ENCODE measurements around the gene PLGRKT. TPM values are rescaled to one million over a fixed set of nuclear protein-coding genes. Genes with fewer than 3 reads are reported as not detected.

The PLGRKT gene
- total and polyA plus RNA-seq, 2 donors (not counting 1 experiment from before 2014, with no cell fraction given): 17.3 to 21.6 TPM

DNA sequence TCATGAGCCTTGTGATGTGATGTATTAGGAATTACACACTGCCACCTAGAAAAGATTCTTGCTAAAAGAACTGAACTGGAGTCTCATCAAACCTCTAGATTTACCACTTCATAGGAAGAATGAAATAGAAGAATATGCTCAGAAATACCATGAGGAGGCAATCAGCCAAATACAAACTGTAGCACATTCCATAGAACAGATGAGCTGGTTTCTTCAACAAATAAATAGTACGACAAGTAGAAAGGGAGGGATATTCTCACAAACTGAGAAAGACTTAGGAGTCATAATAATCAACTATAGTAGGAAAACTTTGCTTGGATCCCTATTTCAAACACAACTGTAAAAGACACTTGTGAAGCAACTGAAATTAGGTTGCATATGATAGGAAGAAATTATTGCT is 15.4 kb downstream of the PLGRKT start:
- Histone ChIP-seq H3K4me1 (ENCODE audit: control insufficient read depth, extremely low read depth, insufficient read depth, low read length) (no peaks in the 10 kb centered on the region), H3K36me3 (ENCODE audit: control insufficient read depth, insufficient read depth, low read length) (no peaks in the 10 kb centered on the region), H3K4me2 (ENCODE audit: extremely low read depth, insufficient read depth, low read length) (no peak overlapping the region), H2AFZ (ENCODE audit: low read length) (no peak overlapping the region), H3K9me3 (ENCODE audit: control insufficient read depth, insufficient read depth, low read depth, low read length) (no peaks in the 10 kb centered on the region), H3K27me3 (ENCODE audit: control insufficient read depth, insufficient read depth, low read length) (no peaks in the 10 kb centered on the region), H3K79me2 (ENCODE audit: control insufficient read depth, insufficient read depth, low read length) (no peaks in the 10 kb centered on the region), H4K20me1 (ENCODE audit: control insufficient read depth, extremely low read depth, insufficient read depth, low read length) (no peaks in the 10 kb centered on the region), H3K27ac (ENCODE audit: insufficient read depth, low read length) (no peak overlapping the region), H3K4me3 (replicated peaks in 1 of 4; ENCODE audit: control extremely low read depth in 1 of 4, insufficient read depth in 1 of 4, low read depth in 3 of 4, low read length in 4 of 4) (no peak overlapping the region), H3K9ac (ENCODE audit: insufficient read depth, low read length) (no peak overlapping the region)
- no peak for DNase-seq (ENCODE audit: low read depth in 2 of 2)
- TF ChIP-seq EZH2 (IDR thresholded peaks at IDR 0.05; ENCODE audit: low read length, missing control alignments): no peak
- TF ChIP-seq, protein P1, sequence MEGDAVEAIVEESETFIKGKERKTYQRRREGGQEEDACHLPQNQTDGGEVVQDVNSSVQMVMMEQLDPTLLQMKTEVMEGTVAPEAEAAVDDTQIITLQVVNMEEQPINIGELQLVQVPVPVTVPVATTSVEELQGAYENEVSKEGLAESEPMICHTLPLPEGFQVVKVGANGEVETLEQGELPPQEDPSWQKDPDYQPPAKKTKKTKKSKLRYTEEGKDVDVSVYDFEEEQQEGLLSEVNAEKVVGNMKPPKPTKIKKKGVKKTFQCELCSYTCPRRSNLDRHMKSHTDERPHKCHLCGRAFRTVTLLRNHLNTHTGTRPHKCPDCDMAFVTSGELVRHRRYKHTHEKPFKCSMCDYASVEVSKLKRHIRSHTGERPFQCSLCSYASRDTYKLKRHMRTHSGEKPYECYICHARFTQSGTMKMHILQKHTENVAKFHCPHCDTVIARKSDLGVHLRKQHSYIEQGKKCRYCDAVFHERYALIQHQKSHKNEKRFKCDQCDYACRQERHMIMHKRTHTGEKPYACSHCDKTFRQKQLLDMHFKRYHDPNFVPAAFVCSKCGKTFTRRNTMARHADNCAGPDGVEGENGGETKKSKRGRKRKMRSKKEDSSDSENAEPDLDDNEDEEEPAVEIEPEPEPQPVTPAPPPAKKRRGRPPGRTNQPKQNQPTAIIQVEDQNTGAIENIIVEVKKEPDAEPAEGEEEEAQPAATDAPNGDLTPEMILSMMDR (conservative IDR thresholded peaks at IDR 0.05 in 1 of 2, IDR thresholded peaks at IDR 0.05 in 1 of 2; ENCODE audit: low read depth in 1 of 2, low read length in 2 of 2): no peak

DNA sequence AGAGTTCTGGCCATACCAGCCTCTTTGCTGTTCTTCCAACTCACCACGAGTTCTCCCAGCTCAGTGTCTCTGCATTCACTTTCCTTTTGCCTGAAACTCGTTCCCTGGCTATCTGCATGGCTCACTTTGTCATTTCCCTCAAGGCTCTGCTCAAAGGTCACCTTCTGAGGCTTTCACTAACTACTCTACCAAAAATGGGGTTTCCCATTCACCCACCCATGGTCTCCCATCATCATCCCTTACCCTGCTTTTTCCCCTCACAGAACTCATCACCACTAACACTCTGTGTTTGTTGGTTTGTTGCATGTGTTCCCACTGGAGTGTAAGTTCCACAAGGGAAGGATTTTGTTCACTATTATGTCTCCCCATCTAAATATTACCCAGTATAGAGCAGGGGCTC is 16.6 kb downstream of the PLGRKT start:
- no peak for DNase-seq (ENCODE audit: low read depth in 2 of 2)
- H3K4me2 ChIP-seq (ENCODE audit: extremely low read depth, insufficient read depth, low read length): no peak overlapping the region
- TF ChIP-seq, protein P1 (conservative IDR thresholded peaks at IDR 0.05 in 1 of 2, IDR thresholded peaks at IDR 0.05 in 1 of 2; ENCODE audit: low read depth in 1 of 2, low read length in 2 of 2): no peak
- no peak for TF ChIP-seq EZH2 (IDR thresholded peaks at IDR 0.05; ENCODE audit: low read length, missing control alignments)
- H3K27ac ChIP-seq (ENCODE audit: insufficient read depth, low read length): no peak overlapping the region
- H3K27me3 ChIP-seq (ENCODE audit: control insufficient read depth, insufficient read depth, low read length): no peaks in the 10 kb centered on the region
- no peaks in the 10 kb centered on the region for H3K36me3 ChIP-seq (ENCODE audit: control insufficient read depth, insufficient read depth, low read length)
- H3K4me1 ChIP-seq (ENCODE audit: control insufficient read depth, extremely low read depth, insufficient read depth, low read length): no peaks in the 10 kb centered on the region
- no peaks in the 10 kb centered on the region for H3K9me3 ChIP-seq (ENCODE audit: control insufficient read depth, insufficient read depth, low read depth, low read length)
- H3K4me3 ChIP-seq (replicated peaks in 1 of 4; ENCODE audit: control extremely low read depth in 1 of 4, insufficient read depth in 1 of 4, low read depth in 3 of 4, low read length in 4 of 4): no peak overlapping the region
- no peak overlapping the region for H2AFZ ChIP-seq (ENCODE audit: low read length)
- H3K9ac ChIP-seq (ENCODE audit: insufficient read depth, low read length): no peak overlapping the region
- H3K79me2 ChIP-seq (ENCODE audit: control insufficient read depth, insufficient read depth, low read length): no peaks in the 10 kb centered on the region
- no peaks in the 10 kb centered on the region for H4K20me1 ChIP-seq (ENCODE audit: control insufficient read depth, extremely low read depth, insufficient read depth, low read length)

DNA sequence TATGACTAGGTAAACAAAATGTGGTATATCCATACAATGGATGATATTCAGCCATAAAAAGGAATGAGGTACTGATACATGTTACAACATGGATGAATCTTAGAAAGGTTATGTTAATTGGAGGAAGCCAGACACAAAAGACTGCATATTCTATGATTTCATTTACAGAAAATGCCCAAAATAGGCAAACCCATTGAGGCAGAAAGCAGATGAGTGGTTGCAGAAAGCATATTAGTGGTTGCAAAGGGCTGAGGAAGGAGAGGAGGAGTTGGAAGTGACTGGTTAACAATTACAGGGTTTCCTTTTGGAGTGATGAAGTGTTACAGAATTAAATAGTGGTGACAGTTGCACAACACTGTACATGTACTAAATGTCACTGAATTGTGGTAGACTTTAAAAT is 17.7 kb downstream of the PLGRKT start:
- H3K27ac ChIP-seq (ENCODE audit: insufficient read depth, low read length): no peak overlapping the region
- no peaks in the 10 kb centered on the region for H3K79me2 ChIP-seq (ENCODE audit: control insufficient read depth, insufficient read depth, low read length)
- H2AFZ ChIP-seq (ENCODE audit: low read length): no peak overlapping the region
- no peak overlapping the region for H3K4me2 ChIP-seq (ENCODE audit: extremely low read depth, insufficient read depth, low read length)
- H3K27me3 ChIP-seq (ENCODE audit: control insufficient read depth, insufficient read depth, low read length): no peaks in the 10 kb centered on the region
- no peaks in the 10 kb centered on the region for H3K4me1 ChIP-seq (ENCODE audit: control insufficient read depth, extremely low read depth, insufficient read depth, low read length)
- no peak overlapping the region for H3K9ac ChIP-seq (ENCODE audit: insufficient read depth, low read length)
- H3K9me3 ChIP-seq (ENCODE audit: control insufficient read depth, insufficient read depth, low read depth, low read length): no peaks in the 10 kb centered on the region
- no peaks in the 10 kb centered on the region for H3K36me3 ChIP-seq (ENCODE audit: control insufficient read depth, insufficient read depth, low read length)
- TF ChIP-seq, protein P1 (conservative IDR thresholded peaks at IDR 0.05 in 1 of 2, IDR thresholded peaks at IDR 0.05 in 1 of 2; ENCODE audit: low read depth in 1 of 2, low read length in 2 of 2): no peak
- no peak for TF ChIP-seq EZH2 (IDR thresholded peaks at IDR 0.05; ENCODE audit: low read length, missing control alignments)
- H4K20me1 ChIP-seq (ENCODE audit: control insufficient read depth, extremely low read depth, insufficient read depth, low read length): no peaks in the 10 kb centered on the region
- H3K4me3 ChIP-seq (replicated peaks in 1 of 4; ENCODE audit: control extremely low read depth in 1 of 4, insufficient read depth in 1 of 4, low read depth in 3 of 4, low read length in 4 of 4): no peak overlapping the region
- no peak for DNase-seq (ENCODE audit: low read depth in 2 of 2)

Data from fibroblast of lung (primary cell).